Measurements from ENCODE around the gene ALKBH6. TPM values are rescaled to one million over a fixed set of nuclear protein-coding genes. Genes with fewer than 3 reads are reported as not detected.

Gene ALKBH6
- total and polyA plus RNA-seq, 2 experiments from 2014 or later = 33.6 to 51.4 TPM

DNA sequence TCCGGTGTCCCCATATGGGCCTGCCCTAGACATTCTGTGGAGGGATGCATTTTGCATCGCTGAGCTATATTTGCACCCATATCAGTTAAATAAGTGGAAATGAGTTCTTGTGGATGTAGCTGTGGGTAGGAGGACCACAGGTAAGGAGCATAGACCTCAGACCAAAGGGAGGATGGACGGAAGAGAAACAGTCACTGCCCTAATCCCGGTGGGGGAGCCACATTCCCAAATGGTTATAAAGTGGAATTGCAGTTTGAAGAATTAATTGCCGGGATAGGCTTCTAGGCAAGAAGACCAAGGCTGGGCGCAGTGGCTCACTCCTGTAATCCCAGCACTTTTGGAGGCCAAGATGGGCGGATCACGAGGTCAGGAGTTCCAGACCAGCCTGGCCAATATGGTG is 17.2 kb downstream of the ALKBH6 start (continued):
- TF ChIP-seq CTCF (conservative IDR thresholded peaks at IDR 0.05; ENCODE audit: low read depth in 2 of 2) (no peak), EZH2phosphoT487 (IDR thresholded peaks at IDR 0.05; ENCODE audit: unreplicated experiment) (no peak)

DNA sequence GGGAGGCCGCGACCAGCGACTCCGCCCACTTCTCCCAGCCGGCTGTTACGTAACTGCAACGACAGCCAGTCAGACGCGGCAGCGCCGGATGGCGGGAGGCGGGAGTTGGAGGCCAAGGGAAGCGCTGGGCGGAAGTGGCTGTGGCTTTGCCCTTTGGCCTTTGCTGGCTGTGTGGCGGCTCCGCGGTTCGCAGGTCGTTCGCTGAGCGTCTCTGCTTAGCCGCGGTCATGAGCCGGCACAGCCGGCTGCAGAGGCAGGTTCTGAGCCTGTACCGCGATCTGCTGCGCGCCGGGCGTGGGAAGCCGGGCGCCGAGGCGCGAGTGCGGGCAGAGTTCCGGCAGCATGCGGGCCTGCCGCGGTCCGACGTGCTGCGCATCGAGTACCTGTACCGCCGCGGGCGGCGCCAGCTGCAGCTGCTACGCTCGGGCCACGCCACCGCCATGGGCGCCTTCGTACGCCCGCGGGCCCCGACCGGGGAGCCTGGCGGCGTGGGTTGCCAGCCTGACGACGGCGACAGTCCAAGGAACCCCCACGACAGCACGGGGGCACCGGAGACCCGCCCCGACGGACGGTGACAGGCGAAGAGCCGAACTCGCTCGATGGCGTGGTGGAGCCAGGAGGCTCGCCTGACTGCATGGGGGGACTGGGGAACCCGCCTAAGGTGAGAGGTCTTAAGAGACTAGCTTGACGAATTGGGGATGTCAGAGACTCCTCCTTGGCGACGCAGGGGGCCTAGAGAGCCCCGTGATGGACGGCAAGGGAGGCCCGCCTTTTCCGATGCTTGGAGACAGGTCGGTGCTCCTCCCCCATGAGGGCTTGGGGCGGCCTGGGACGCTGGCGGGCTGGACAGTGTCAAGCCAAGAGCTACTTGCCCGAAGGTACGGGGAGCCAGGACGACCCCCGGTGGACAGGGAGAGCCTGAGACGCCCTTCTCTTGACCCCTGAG is 18.7 kb downstream of the ALKBH6 start, which contains the start of gene SDHAF1:
SDHAF1 (plus strand) TSS at position 141 of the 946 bp plus-strand sequence; CDS start at position 228, 87 bp downstream.
- H2AFZ ChIP-seq = peak within 1 kb of the TSS; percentile 64
- H3K4me1 ChIP-seq (ENCODE audit: insufficient read depth) = peaks cover 9% of the 10 kb centered on the region; the same call in 1 of the 2 replicates
- H3F3A ChIP-seq (replicated peaks; ENCODE audit: low read depth) = peaks cover 12% of the 10 kb centered on the region; the same call in 1 of the 2 replicates
- Mint-ChIP-seq H3K27me3 (ENCODE audit: insufficient read depth, low read depth, poor library complexity) (peaks cover 7% of the 10 kb centered on the region), H3K9me3 (no peaks in the 10 kb centered on the region; the same call in 2 of the 3 replicates), H3K27ac (peak within 1 kb of the TSS; percentile 95), H3K4me1 (peaks cover 14% of the 10 kb centered on the region; the same call in 2 of the 3 replicates), H3K36me3 (ENCODE audit: low read depth) (peaks cover 5% of the 10 kb centered on the region; the same call in 1 of the 3 replicates), H3K4me3 (peak within 1 kb of the TSS; percentile 89)
- H4K20me1 ChIP-seq (replicated peaks; ENCODE audit: insufficient read depth) = peaks cover 9% of the 10 kb centered on the region
- peaks cover 13% of the 10 kb centered on the region; the same call in 1 of the 2 replicates for H3K79me2 ChIP-seq (replicated peaks; ENCODE audit: insufficient read depth)
- H3K27ac ChIP-seq (ENCODE audit: low read depth) = no peak within 1 kb of the TSS
- no peaks in the 10 kb centered on the region for H3K27me3 ChIP-seq (ENCODE audit: insufficient read depth)
- DNase-seq (ENCODE audit: low spot score) (peak; percentile 98), ATAC-seq (peak; percentile 81)
- no peaks in the 10 kb centered on the region for H3K36me3 ChIP-seq (ENCODE audit: insufficient read depth)
- peak within 1 kb of the TSS; percentile 91 for H3K4me3 ChIP-seq
- H3K4me2 ChIP-seq = peak within 1 kb of the TSS; percentile 95
- H3K9me2 ChIP-seq (ENCODE audit: insufficient read depth) = no peaks in the 10 kb centered on the region
- TF ChIP-seq POLR2AphosphoS5 (IDR thresholded peaks at IDR 0.05; ENCODE audit: low read depth) = peak; percentile 88
- TF ChIP-seq, protein P1, sequence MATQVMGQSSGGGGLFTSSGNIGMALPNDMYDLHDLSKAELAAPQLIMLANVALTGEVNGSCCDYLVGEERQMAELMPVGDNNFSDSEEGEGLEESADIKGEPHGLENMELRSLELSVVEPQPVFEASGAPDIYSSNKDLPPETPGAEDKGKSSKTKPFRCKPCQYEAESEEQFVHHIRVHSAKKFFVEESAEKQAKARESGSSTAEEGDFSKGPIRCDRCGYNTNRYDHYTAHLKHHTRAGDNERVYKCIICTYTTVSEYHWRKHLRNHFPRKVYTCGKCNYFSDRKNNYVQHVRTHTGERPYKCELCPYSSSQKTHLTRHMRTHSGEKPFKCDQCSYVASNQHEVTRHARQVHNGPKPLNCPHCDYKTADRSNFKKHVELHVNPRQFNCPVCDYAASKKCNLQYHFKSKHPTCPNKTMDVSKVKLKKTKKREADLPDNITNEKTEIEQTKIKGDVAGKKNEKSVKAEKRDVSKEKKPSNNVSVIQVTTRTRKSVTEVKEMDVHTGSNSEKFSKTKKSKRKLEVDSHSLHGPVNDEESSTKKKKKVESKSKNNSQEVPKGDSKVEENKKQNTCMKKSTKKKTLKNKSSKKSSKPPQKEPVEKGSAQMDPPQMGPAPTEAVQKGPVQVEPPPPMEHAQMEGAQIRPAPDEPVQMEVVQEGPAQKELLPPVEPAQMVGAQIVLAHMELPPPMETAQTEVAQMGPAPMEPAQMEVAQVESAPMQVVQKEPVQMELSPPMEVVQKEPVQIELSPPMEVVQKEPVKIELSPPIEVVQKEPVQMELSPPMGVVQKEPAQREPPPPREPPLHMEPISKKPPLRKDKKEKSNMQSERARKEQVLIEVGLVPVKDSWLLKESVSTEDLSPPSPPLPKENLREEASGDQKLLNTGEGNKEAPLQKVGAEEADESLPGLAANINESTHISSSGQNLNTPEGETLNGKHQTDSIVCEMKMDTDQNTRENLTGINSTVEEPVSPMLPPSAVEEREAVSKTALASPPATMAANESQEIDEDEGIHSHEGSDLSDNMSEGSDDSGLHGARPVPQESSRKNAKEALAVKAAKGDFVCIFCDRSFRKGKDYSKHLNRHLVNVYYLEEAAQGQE (IDR thresholded peaks at IDR 0.05; ENCODE audit: unreplicated experiment) = no peak
- TF ChIP-seq JUNB (IDR thresholded peaks at IDR 0.05; ENCODE audit: unreplicated experiment) = no peak
- TF ChIP-seq, protein P2, sequence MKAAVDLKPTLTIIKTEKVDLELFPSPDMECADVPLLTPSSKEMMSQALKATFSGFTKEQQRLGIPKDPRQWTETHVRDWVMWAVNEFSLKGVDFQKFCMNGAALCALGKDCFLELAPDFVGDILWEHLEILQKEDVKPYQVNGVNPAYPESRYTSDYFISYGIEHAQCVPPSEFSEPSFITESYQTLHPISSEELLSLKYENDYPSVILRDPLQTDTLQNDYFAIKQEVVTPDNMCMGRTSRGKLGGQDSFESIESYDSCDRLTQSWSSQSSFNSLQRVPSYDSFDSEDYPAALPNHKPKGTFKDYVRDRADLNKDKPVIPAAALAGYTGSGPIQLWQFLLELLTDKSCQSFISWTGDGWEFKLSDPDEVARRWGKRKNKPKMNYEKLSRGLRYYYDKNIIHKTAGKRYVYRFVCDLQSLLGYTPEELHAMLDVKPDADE (IDR thresholded peaks at IDR 0.05) = peak; percentile 78
- TF ChIP-seq STAT1 (IDR thresholded peaks at IDR 0.05; ENCODE audit: unreplicated experiment) = no peak
- no peak for TF ChIP-seq ZNF114 (CRISPR knock-in tag; IDR thresholded peaks at IDR 0.05)
- TF ChIP-seq ZNF331 (CRISPR knock-in tag; IDR thresholded peaks at IDR 0.05; ENCODE audit: low read depth) = no peak
- no peak for TF ChIP-seq EZH2phosphoT487 (IDR thresholded peaks at IDR 0.05; ENCODE audit: unreplicated experiment)
- TF ChIP-seq CTCF (conservative IDR thresholded peaks at IDR 0.05; ENCODE audit: low read depth in 2 of 2) = peak in 1 of 2 experiments; percentile 43; a peak in 2 of 4 replicates
- no peak for TF ChIP-seq EZH2 (IDR thresholded peaks at IDR 0.05; ENCODE audit: low read depth, unreplicated experiment)
